HUES64 (cell line): ENCODE data around the gene OR8B4.
"Not testable (repeated sequence)": the region's sequence is repeated elsewhere in the genome, so short reads cannot be mapped to it uniquely, and the experiment has no call there.

Experiments
- H3K27ac ChIP-seq: 2 replicates; pipeline ENCODE4 v1.7.0; 2013; ENCODE audit warnings: low read depth, low read length, inconsistent platforms
- H3K27me3 ChIP-seq: 2 replicates; pipeline ENCODE4 v1.6.1; 2013; ENCODE audit warnings: mild to moderate bottlenecking, low read length; ENCODE audit not compliant: insufficient read depth
- H3K36me3 ChIP-seq: 2 replicates; pipeline ENCODE4 v1.6.1; 2013; ENCODE audit warnings: mild to moderate bottlenecking, low read length; ENCODE audit not compliant: insufficient read depth
- H3K4me1 ChIP-seq: 2 replicates; pipeline ENCODE4 v1.6.1; 2013; ENCODE audit warnings: mild to moderate bottlenecking, low read length, moderate library complexity; ENCODE audit not compliant: insufficient read depth
- H3K4me3 ChIP-seq: 2 replicates; pipeline ENCODE4 v1.5.1; 2013; ENCODE audit warnings: mild to moderate bottlenecking, low read length, moderate library complexity
- H3K9ac ChIP-seq: 2 replicates; pipeline ENCODE4 v1.6.1; 2013; ENCODE audit warnings: mild to moderate bottlenecking, low read depth, low read length
- H3K9me3 ChIP-seq: 2 replicates; pipeline ENCODE4 v1.6.1; 2013; ENCODE audit warnings: low read depth, low read length; ENCODE audit not compliant: insufficient read depth
- WGBS: fragments of 150-250, 120-280 bp; methylation state at CpG from one replicate; pipeline ENCODE4 v1.1.7; 2013; ENCODE audit warnings: missing lambda C conversion rate; 5-methylcytosine and 5-hydroxymethylcytosine counted together

The OR8B4 gene

DNA sequence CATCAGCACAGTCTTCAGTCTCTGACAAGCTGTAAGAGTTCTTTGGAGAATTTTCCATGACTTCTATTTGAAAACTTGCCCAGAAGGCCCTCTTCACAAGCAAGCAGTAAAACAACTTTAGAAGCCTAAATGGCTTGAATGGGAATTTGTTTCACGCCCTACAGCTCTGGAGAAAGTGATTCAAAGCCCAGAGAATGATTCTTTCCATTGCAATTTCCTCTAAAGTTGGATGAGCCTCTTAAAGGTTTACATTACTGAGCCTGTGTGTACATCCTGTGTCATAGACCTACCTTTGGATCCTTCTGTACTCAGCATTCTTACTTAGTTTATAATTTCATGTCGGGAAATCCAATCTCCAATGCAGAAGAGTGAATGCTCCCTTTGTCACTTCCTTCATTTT lies 19.1 kb downstream of the OR8B4 start:
- Histone ChIP-seq H3K9ac (no peak overlapping the region), H3K4me3 (no peak overlapping the region), H3K27me3 (no peaks in the 10 kb centered on the region), H3K36me3 (no peaks in the 10 kb centered on the region), H3K27ac (no peak overlapping the region), H3K4me1 (no peaks in the 10 kb centered on the region), H3K9me3 (0 out of 2 replicates have a peak, but pooled peaks cover 3% of the 10 kb centered on the region)
- 97% methylated on average over 2 of the region's 2 CpGs for WGBS

DNA sequence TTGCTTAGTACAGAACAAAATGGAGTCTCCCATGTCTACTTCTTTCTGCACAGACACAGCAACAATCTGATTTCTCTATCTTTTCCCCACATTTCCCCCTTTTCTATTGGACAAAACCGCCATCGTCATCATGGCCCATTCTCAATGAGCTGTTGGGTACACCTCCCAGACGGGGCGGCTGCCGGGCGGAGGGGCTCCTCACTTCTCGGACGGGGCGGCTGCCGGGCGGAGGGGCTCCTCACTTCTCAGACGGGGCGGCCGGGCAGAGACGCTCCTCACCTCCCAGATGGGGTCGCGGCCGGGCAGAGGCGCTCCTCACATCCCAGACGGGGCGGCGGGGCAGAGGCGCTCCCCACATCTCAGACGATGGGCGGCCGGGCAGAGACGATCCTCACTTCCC lies 21.5 kb downstream of the OR8B4 start:
- 91% methylated on average over 18 of the region's 27 CpGs for WGBS

DNA sequence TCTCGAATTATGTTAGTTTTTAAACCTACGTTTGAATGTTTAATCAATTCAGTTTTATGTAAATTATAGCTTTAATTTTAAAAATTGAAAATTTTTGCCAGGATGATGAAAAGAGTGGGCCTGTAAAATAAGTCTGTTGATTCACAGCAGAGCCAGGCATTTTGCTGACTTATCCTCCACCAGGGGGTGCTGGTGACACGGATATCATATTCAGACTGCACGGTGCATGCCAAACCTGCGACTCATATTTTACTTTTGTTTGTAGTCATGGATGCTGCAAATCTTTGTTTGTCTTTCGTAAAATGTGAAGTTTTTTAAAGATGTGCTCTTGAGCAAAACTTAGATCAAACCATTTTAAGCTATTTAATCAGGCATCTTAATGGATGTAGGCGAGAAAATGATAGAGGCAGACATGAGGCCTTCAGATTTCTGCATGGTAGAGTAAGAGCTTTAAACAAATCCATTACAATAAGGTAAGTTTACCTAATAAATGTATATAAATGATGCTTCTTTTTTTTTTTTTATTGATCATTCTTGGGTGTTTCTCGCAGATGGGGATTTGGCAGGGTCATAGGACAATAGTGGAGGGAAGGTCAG lies 22.2 kb downstream of the OR8B4 start:
- no peak overlapping the region for H3K9ac ChIP-seq
- H3K4me3 ChIP-seq = no peak overlapping the region
- H3K27me3 ChIP-seq = no peaks in the 10 kb centered on the region
- 50% methylated on average over 4 of the region's 8 CpGs for WGBS
- H3K36me3 ChIP-seq = no peaks in the 10 kb centered on the region
- 0 out of 2 replicates have a peak, but pooled peaks cover 3% of the 10 kb centered on the region for H3K9me3 ChIP-seq
- no peaks in the 10 kb centered on the region for H3K4me1 ChIP-seq
- H3K27ac ChIP-seq = no peak overlapping the region

More for the DNA sequence above, 21.5 kb downstream of the OR8B4 start:
- H3K4me1 ChIP-seq, H3K27me3 ChIP-seq, H3K4me3 ChIP-seq, H3K9me3 ChIP-seq, H3K36me3 ChIP-seq, H3K27ac ChIP-seq, H3K9ac ChIP-seq: not testable (repeated sequence)

DNA sequence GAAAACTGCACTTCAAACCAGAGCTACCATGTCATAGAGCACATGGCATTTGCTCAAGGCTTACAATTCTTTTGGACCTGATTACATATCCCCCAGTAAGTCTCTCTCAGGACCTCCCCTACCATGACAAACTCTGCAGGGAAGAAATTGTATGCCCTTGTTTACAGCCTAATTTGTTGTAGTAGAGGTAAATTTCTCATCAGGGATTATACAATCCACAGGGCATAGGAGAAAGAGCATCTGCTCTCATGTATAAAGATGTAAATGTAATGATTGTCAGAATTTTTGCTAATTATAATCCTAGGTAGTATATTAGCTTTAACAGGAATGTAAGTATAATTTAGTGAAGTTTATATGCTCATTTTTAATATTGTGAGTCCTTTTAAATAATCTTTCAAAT lies 25.7 kb downstream of the OR8B4 start, which contains the start of gene OR8B3:
Gene OR8B3, minus strand, starts transcription at position 101 of the 400 bp plus-strand sequence. CDS start 1,673 bp downstream, outside the sequence.
- Histone ChIP-seq H3K9me3 (0 out of 2 replicates have a peak, but pooled peaks cover under 1% of the 10 kb centered on the region), H3K27me3 (no peaks in the 10 kb centered on the region), H3K9ac (no peak within 1 kb of the TSS), H3K27ac (no peak within 1 kb of the TSS), H3K36me3 (no peaks in the 10 kb centered on the region), H3K4me1 (no peaks in the 10 kb centered on the region), H3K4me3 (no peak within 1 kb of the TSS)

DNA sequence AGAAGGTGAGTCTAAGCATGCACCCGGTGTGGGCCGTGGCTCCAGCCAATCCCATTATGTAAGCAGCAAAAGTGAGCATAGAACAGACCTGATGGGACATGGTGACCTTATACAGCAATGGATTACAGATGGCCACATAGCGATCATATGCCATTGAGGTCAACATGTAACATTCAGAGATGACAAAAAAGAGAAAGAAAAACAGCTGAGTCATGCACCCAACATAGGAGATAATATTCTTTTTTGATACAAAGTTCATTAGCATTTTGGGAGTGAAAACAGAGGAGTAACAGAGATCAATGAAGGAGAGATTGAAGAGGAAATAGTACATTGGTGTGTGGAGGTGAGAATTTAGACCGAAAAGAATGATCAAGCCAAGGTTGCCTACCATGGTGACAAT lies 27.8 kb downstream of the OR8B4 start:
- H3K27me3 ChIP-seq, H3K9ac ChIP-seq, H3K27ac ChIP-seq, H3K4me3 ChIP-seq, H3K9me3 ChIP-seq, H3K4me1 ChIP-seq, H3K36me3 ChIP-seq: not testable (repeated sequence)
- 92% methylated on average over 2 of the region's 4 CpGs for WGBS

DNA sequence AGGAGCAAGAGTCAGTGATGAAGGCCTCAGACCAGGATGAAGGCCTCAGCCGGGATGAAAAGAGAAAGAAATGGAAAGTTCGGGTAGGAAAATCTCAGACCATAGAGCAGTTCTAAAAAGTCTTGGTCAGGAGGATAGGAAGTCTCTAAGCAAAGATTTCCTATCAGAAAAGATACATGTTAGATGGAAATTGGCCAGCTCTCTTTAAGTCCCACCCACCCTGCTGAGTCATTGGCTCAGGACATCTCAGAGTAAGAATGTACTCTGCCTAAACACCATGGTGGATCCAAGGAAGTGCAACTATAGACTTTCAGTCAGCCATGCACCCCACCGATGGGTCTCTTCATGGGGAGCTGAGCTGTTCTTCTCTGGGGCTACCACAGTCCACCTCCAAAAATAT lies 30.3 kb downstream of the OR8B4 start:
- H3K27ac ChIP-seq = no peak overlapping the region
- H3K36me3 ChIP-seq = no peaks in the 10 kb centered on the region
- no peak overlapping the region for H3K9ac ChIP-seq
- H3K9me3 ChIP-seq = no peaks in the 10 kb centered on the region
- no peaks in the 10 kb centered on the region for H3K4me1 ChIP-seq
- no peaks in the 10 kb centered on the region for H3K27me3 ChIP-seq
- 94% methylated on average over 3 of the region's 3 CpGs for WGBS
- H3K4me3 ChIP-seq = no peak overlapping the region

DNA sequence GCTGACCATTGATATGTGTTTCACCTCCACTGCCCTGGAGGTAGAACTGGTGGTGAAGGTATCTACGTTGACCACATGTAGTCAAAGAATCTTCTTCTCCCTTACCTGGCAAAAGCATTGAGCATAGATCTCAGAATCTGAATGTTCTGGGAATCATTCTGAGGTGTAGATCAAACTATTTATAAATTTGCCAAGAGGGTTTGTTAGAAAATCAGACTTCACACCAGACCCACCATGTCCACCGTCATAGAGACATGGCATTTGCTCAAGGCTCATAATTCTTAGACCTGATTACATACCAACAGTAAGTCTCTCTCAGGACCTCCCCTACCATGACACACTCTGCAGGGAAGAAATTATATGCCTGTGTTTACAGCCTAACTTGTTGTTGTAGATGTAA lies 40.3 kb downstream of the OR8B4 start, which contains the start of gene OR8B2:
Gene OR8B2, minus strand, starts transcription at position 101 of the 400 bp plus-strand sequence. CDS start 1,156 bp downstream, outside the sequence.
- Histone ChIP-seq H3K9me3 (no peaks in the 10 kb centered on the region), H3K4me1 (no peaks in the 10 kb centered on the region), H3K9ac (no peak within 1 kb of the TSS), H3K4me3 (no peak within 1 kb of the TSS), H3K27me3 (no peaks in the 10 kb centered on the region), H3K36me3 (no peaks in the 10 kb centered on the region), H3K27ac (no peak within 1 kb of the TSS)
- WGBS = 100% methylated on average over 2 of the region's 2 CpGs

DNA sequence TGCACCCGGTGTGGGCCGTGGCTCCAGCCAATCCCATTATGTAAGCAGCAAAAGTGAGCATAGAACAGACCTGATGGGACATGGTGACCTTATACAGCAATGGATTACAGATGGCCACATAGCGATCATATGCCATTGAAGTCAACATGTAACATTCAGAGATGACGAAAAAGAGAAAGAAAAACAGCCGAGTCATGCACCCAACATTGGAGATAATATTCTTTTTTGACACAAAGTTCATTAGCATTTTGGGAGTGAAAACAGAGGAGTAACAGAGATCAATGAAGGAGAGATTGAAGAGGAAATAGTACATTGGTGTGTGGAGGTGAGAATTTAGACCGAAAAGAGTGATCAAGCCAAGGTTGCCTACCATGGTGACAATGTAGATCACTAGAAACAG lies 41.8 kb downstream of the OR8B4 start:
- WGBS = 98% methylated on average over 4 of the region's 6 CpGs
- H3K27ac ChIP-seq, H3K4me1 ChIP-seq, H3K9ac ChIP-seq, H3K36me3 ChIP-seq, H3K9me3 ChIP-seq, H3K27me3 ChIP-seq, H3K4me3 ChIP-seq: not testable (repeated sequence)

DNA sequence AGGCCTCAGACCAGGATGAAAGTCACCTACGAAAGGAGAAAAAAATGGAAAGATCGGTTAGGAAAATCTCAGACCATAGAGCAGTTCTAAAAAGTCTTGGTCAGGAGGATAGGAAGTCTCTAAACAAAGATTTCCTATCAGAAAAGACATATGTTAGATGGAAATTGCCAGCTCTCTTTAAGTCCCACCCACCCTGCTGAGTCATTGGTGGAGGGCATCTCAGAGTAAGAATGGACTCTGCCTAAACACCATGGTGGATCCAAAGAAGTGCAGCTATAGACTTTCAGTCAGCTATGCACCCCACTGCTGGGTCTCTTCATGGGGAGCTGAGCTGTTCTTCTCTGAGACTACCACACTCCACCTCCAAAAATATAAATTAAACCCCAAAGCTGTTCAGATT lies 44.1 kb downstream of the OR8B4 start:
- 97% methylated on average over 2 of the region's 2 CpGs for WGBS
- Histone ChIP-seq H3K9me3 (no peaks in the 10 kb centered on the region), H3K36me3 (no peaks in the 10 kb centered on the region), H3K4me1 (no peaks in the 10 kb centered on the region), H3K27me3 (no peaks in the 10 kb centered on the region), H3K9ac (no peak overlapping the region), H3K27ac (no peak overlapping the region), H3K4me3 (no peak overlapping the region)

DNA sequence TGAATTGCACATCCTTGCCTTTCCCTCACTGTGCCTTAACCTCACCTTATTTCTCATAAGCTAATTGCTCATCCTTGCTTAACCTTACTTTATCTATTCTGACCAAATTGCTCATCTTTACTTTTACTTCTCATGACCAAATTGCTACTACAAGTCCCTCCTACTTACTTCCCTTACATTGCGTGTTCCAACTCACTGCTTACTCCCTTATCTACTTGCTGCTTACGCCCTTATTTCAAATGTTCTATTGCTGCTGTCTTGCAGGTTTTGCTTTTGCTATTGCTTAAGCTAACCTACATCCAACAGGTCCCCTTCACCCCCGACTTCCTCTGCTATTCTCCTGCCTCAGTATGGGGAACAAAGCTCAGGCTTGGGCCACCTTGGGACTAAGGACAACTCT lies 48.4 kb downstream of the OR8B4 start:
- Histone ChIP-seq H3K4me3 (no peak overlapping the region), H3K36me3 (no peaks in the 10 kb centered on the region), H3K9me3 (0 out of 2 replicates have a peak, but pooled peaks cover 5% of the 10 kb centered on the region), H3K27ac (no peak overlapping the region), H3K27me3 (no peaks in the 10 kb centered on the region), H3K4me1 (no peaks in the 10 kb centered on the region), H3K9ac (no peak overlapping the region)
- WGBS = 73% methylated on average over 3 of the region's 3 CpGs
